ENCODE measurements around the gene FOXP1. TPM values are rescaled to one million over a fixed set of nuclear protein-coding genes. Genes with fewer than 3 reads are reported as not detected.

The FOXP1 gene
- total RNA-seq, 1 donor from 2014 or later: 128 TPM

DNA sequence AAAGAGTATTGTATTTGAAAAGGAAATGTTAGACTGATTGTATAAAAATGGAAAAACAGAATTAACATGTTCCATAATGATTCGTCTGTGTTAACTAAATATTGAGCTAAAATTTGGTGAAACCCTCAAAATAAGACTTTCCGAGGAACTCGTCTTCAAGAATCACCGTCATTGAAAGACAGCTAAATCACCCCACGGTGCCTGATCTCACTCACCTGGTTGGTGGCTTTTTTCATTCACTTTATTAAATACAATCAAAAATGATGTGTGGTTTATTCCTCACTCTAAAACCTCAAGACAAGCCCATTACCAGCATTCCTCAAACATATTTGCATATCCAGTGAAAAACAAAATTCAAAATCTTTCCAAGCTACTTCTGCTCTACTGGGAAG, 153.9 kb downstream of the FOXP1 start:
- no peak for DNase-seq (ENCODE audit: low spot score)

GRCh38 chr3:71428841-71429596, 154.5 kb downstream of the FOXP1 start:
- DNase-seq (ENCODE audit: low spot score): peak; percentile 46

GRCh38 chr3:71425491-71426071, 157.9 kb downstream of the FOXP1 start:
- DNase-seq (ENCODE audit: low spot score): no peak

GRCh38 chr3:71423151-71423906, 160.2 kb downstream of the FOXP1 start:
- DNase-seq (ENCODE audit: low spot score): no peak

DNA sequence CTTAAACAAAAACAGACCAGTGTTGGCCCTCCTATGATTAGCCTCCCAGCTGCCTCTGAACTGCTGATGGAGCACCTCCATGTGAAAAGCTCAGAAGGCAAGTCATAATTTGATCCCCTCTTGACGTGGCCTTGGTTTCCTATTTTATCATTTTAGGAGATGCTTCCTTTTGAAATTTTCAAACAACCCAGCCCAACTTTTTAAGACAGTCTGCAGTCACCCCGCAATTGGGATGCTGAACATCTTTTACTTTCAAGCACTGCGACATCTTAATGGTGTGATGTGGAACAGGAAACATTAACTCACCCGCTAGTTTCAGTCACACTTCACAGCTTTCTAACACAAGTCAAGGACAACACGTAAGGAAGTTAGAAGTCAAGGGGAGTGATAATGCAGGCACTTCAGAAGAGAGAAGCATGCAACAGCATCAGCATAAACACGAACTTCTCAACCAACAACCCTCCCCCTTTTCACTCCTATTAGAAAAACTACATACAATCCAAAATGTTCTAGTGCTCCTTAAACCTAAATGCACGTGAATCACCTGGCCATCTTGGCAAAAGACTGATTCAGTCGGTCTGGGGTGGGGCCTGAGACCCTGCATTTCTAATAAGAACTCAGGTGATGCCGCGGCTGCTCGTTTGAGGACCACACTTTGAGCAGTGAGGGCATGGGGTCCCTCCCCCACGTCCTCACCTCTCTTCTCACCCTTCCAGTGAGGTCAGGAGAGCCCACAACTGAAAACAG, 161.5 kb downstream of the FOXP1 start:
- no peak for DNase-seq (ENCODE audit: low spot score)

GRCh38 chr3:71421475-71421819, 162.1 kb downstream of the FOXP1 start:
- DNase-seq (ENCODE audit: low spot score): no peak

- no peak for DNase-seq (ENCODE audit: low spot score)
Measured at GRCh38 chr3:71419369-71419768, 164.2 kb downstream of the FOXP1 start.

- DNase-seq (ENCODE audit: low spot score): no peak
Measured at GRCh38 chr3:71417791-71418190, 165.7 kb downstream of the FOXP1 start.

DNA sequence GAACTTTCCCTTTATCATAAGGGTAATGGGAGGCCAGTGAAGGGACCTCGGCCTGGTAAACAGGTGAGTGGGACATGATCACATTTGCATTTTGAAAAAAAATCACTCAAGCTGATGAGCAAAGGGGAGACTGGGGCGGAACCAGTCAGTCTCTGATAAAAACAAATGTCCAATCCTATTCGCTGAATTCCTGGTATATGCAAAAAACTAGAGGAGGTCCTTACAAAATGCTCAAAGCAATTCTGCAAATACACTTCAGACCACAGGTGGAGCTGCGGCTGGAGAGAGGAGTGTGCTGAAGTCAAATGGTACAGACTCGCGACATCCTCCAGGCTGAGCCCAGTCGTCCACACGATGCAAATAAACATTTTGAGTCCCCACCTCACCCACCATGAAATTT, 166.7 kb downstream of the FOXP1 start:
- DNase-seq (ENCODE audit: low spot score): no peak

DNA sequence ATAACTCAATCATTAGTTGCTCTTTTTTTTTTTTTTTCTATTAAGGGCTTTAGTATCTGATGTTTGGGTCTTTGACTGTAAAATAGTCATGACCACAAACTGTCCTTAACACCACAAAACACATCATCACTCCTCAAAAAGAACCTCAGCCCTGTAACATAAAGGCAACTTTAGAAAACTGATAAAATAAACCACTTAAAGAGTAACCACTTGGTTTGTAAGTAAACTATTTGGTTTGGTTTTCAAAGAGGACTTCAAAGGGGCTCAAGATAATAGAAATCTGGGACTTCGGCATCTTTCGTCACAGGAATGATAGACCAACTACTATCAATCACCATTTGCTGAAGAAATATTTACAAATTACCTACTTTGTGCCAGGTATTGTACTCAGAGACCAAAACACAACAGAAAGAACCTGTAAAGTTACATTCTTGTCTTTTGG, 167.8 kb downstream of the FOXP1 start:
- DNase-seq (ENCODE audit: low spot score): no peak

DNA sequence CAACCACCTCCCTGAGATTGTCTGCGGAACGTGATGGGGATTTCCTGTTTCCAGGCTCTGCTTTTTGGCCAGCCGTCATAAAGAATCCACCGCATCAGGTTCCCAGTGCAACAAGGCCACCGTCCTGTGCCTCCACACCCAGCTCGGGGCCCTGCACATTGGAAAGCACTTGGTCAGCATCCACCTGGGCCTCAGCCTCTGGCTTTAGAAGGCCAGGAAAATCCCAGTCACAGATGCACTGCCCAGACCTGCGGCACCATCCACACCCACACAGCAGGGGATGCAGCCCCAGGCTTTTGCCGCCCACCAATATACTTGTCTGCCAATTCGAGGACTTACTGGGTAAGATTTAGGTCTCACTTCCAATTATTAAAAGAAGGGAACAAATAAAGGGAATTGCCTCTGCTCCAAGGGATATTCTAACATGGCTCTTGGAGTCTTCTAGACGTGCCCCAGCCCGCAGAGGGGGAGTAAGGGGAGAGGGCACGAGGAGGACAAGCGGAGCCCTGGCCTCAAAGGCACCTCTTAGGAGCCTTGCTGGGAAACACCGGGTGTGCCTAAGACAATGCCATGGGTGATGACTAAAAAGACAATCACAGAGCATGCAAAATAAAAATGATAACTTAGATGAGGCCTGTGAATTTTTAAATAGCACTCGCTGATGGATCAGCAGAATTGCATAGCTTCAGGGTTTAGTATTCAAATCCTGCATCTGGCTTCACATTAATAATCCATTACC, 169.2 kb downstream of the FOXP1 start:
- DNase-seq (ENCODE audit: low spot score): no peak

DNA sequence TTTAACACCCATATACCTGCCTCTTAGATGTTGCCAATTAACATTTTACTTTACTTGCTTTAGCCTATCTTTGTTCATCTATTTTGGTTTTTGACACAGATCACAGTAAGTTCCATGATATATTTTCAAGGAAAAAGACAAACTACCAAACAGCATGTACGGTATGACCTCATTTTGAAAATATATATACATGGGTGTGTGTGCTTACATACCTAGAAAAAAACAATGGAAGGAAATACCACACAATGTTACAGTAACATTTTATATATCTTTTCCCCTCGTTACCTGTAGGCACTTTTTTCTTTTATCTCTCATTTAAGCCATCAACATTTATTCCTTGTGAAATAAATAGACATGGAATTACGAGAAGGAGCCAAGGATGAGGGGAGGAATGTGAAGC, 170.0 kb downstream of the FOXP1 start:
- no peak for DNase-seq (ENCODE audit: low spot score)

GRCh38 chr3:71409352-71409751, 174.2 kb downstream of the FOXP1 start:
- DNase-seq (ENCODE audit: low spot score): no peak

DNA sequence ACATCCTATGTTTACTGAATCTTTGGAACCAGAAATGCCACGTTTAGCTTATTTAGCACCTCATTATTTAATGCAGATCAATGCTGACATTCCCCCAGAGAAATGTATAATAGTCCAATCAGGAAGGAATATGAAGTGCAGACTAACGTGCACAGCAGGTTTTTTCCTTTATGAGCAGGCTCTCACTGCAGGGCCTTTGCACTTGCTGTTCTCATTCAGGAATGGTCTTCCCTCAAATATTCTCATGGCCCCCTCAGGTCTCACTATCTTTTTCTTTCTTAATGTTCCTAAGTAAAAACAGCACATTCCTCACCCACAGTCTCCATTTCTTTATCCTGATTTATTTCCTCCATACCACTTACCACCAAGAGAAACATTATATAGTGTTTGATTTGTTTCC, 174.6 kb downstream of the FOXP1 start:
- no peak for DNase-seq (ENCODE audit: low spot score)

DNA sequence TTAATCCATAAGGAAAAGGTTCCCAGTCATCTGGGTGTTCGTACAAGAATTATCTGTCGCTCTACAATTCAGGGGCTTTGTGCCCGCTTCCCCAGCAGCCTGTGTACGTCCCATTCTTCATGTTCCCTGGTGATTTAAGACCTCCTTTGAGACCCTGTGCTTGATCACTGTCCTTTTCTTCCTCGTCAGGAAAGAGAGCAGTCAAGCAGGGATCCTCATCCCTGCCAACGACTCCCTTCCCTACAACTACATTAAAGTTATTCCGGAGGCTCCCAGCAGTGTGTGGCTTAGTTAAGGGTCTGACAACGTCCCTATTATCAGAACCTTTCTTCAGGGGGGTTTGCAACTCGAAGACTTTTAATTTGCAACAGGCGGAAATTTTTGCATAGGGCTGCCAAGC, 175.7 kb downstream of the FOXP1 start:
- no peak for DNase-seq (ENCODE audit: low spot score)

GRCh38 chr3:71406972-71407810, 176.3 kb downstream of the FOXP1 start:
- no peak for DNase-seq (ENCODE audit: low spot score)

GRCh38 chr3:71402911-71403310, 180.6 kb downstream of the FOXP1 start:
- no peak for DNase-seq (ENCODE audit: low spot score)

DNA sequence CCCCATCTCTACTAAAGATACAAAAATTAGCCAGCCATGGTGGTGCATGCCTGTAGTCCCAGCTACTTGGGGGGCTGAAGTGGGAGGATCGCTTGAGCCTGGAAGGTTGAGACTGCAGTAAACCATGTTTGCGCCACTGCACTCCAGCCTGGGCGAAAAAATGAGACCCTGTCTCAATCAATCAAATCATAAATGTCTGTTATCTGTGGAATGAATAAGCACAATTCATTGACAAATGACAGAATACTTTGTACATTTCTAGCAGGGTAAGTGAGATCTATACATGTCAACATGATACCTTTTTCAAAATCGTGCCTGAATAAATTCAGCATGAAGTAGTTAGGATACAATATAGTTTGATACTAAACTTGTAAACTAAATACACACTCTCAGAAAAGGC, 181.2 kb downstream of the FOXP1 start:
- no peak for DNase-seq (ENCODE audit: low spot score)

DNA sequence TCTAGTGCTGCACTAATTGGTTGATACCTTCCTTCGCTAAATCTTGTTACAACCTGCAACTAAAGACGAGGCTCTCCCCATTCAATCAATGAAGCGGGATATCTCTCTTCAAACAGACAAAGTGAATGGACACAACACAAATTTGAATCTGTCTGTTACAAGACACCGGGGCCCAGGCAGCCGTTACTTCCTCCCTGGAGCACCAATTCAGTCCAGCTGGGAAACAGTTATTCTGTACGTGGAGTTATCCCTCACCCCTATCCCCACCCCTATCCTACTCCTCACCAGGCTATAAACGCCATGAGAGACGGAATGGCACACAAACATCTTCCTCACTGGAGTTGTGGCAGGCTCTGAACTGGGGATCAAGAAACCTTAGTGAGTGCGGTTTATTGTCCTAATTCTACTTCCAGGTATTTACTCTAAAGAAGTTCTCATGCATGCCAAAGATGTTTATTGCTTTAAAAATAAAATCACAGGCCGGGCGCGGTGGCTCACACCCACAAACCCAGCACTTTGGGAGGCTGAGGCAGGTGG, 181.8 kb downstream of the FOXP1 start:
- no peak for DNase-seq (ENCODE audit: low spot score)

DNA sequence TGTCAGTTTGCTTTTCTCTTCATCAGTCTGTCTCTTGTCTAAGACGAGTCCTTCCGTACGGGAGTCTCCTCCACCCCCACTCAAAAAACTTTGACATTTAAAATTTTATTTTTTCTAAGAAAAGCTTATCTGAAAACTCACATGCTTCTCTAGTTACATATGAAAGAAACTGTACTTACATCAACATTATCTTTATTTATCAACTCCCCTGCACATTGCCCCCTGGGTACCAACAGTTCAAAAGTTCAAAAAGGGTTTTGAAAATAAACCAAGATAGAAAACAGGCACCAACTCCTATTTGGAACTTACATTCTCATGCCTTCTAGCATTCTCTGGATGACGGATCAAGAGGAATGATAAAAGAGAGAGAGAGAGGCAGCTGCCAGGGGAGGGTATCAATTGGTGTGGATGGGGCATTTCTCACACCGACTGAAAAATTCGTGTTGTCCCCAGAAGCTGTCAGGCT, 182.5 kb downstream of the FOXP1 start:
- no peak for DNase-seq (ENCODE audit: low spot score)
